RCC 7860 (cell line): Measurements from ENCODE around the gene ARHGEF25.
"Not testable (repeated sequence)": the region's sequence is repeated elsewhere in the genome, so short reads cannot be mapped to it uniquely, and the experiment has no call there.

ENCODE experiments used
- DNase-seq: peaks from one replicate; pipeline ENCODE4 v3.0.0-alpha.2; 2015; ENCODE audit warnings: low spot score
- FAIRE-seq: peaks from 2 replicates; lab custom pipeline; 2012; peaks lifted over from hg19 to GRCh38; lab: Jason Lieb, UNC

Gene ARHGEF25

DNA sequence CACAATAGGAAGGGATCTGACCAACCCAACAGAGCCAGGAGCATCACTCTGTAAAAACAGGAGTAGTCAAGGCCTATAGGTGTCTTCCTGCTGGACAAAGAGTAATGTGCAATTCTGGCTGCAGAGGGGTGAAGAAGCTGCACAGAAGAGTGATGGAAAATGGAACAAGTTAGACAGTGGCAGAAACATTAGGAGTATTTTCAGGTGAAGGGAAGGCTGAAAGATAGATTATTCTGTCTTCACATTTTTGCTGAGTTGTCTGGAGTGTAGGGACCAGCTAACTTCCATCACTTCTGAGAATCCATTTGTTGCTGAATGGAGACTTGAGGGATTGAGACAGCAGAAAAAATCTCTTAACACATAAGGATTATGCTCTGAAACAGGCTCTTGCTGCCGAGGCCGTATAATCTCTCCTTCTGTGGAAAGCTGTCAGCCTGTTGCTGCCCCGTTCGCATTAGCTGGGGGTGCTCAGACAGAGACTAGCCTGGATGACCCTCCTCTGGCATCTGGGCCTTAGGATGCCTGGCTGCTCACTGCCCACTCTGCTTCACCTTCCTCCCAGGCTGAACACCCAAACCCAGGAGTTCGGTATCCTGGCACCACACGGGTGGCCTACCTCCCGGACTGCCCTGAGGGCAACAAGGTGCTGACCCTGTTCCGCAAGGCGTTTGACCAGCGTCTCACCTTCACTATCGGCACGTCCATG, 3.1 kb upstream of the ARHGEF25 start:
- no peak for DNase-seq
- FAIRE-seq = no peak

- FAIRE-seq (no peak), DNase-seq (no peak)
These were observed 2.0 kb upstream of the ARHGEF25 start for GRCh38 chr12:57609101-57609780.

DNA sequence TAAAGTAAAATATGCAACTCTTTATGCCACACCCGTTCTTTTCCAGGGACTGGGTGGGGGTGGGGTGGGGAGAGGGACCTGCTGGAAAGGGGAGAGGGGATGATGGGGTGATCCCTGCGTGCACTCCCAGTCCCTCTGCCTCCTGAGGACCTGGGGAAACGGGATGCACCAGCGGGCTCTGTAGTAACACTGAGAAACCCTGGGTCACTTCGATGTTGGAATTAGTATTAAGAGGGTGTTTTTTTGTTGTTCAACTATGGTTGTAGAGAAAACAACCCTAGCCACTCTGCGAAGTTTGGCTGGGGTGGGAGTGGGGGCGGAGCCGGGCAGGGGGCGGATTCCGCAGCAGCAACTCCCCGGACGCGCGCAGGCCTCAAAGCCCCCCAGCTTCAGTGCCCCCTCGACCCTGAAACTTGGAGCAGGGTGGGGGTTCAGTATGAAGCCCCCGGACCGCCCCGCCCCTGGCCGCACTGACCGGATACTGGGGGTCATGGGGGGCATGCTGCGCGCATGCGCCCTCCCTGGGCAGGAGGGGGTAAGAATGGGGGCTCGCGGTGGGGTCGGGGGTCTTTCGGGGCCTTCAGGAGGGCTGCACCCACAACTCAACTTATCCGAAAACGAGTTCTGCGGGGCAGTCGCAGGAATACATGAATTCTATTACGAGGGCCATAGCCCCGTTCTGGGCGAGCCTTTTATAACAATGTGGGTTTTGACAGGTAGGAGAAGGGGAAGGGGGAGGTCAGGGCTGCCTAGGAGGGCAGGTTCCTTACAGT, 1.3 kb upstream of the ARHGEF25 start:
- DNase-seq (no peak), FAIRE-seq (no peak)

GRCh38 chr12:57610554-57611107, 604 bp upstream of the ARHGEF25 start:
- FAIRE-seq (no peak), DNase-seq (no peak)

DNA sequence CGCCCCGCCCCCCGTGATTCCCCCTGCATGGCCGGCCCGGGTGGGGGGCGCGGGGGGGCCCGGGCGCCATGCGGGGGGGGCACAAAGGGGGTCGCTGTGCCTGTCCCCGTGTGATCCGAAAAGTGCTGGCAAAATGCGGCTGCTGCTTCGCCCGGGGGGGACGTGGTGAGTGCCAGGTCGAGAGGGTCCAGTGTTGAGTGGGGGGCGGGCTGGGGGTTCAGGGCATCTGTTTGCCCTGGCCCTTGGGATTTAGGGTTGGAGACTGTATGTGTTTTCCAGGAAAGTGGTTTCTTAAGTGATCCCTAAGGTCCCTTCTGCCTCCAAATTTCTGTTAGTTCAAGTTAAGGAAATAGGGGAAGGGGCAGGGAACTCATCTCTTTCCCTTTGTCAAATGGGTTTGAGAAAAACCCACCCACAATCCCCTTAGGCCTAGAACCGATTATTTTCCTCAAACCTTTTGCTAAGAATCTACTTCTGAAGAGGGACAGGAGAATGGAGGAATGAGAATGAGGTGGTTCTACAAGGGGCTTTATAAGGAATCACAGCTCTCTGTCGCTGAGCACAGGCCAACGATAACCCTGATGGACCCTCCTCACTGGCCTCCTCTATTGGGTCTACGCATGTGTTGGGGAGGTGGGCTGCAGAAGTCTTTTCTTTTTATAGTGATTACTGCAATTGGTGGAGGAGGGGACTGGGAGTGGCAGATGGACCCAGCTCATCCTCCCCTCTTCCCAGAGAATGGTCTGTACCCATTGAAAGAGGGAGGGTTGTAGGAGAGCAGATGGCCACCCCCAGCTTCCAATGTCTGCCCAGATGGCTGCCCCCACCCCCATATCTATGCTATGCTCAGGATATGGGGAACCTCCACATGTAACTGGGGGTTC, 834 bp downstream of the ARHGEF25 start:
- FAIRE-seq = no peak
- no peak for DNase-seq

DNA sequence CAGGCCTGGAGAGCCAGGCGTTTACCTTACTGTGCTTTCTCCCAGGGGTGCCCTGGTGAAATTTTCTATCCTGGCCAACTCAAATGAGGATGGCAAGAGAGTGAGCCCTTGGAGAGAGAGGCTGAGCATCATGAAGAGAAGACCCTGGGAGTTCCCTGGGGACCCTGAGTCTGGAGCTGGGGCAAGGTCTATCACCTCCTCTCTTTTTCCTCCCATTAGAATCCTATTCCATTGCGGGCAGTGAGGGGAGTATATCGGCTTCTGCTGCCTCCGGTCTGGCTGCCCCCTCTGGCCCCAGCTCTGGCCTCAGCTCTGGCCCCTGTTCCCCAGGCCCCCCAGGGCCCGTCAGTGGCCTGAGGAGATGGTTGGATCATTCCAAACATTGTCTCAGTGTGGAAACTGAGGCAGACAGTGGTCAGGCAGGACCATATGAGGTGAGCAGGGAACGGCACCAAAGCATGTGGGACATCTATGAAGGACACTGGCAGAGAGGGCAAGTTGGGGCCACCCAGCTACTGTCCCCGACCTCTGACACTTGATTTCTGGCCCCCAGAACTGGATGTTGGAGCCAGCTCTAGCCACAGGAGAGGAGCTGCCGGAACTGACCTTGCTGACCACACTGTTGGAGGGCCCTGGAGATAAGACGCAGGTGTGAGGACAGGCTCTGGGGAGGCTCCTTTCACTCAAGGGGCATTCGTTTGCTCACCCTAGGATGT, 1.6 kb downstream of the ARHGEF25 start:
- no peak for FAIRE-seq

DNA sequence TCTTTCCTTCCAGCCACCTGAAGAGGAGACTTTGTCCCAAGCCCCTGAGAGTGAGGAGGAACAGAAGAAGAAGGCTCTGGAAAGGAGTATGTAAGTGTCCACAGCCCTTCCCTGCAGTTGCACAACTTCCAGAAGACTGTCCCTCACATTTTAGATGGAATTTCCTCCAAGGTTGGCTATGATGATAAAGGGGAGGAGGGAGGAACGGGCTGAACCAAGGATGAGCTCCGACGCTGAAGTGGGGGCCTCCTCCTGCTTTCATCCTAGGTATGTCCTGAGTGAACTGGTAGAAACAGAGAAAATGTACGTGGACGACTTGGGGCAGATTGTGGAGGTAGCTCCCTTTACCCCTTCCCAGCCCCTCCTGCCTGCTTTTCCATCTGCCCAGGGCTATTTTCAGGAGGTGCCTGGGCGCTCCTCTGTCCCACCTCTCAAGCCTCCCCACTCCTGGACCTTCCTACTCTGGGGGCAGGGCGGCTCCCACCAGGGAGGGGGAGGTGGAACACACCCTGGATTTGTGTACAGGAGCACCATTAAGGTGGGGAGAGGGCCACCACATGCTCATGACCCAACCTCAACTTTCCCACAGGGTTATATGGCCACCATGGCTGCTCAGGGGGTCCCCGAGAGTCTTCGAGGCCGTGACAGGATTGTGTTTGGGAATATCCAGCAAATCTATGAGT, 2.3 kb downstream of the ARHGEF25 start:
- no peak for DNase-seq
- no peak for FAIRE-seq

More for the DNA sequence above, 1.6 kb downstream of the ARHGEF25 start:
- DNase-seq = no peak

DNA sequence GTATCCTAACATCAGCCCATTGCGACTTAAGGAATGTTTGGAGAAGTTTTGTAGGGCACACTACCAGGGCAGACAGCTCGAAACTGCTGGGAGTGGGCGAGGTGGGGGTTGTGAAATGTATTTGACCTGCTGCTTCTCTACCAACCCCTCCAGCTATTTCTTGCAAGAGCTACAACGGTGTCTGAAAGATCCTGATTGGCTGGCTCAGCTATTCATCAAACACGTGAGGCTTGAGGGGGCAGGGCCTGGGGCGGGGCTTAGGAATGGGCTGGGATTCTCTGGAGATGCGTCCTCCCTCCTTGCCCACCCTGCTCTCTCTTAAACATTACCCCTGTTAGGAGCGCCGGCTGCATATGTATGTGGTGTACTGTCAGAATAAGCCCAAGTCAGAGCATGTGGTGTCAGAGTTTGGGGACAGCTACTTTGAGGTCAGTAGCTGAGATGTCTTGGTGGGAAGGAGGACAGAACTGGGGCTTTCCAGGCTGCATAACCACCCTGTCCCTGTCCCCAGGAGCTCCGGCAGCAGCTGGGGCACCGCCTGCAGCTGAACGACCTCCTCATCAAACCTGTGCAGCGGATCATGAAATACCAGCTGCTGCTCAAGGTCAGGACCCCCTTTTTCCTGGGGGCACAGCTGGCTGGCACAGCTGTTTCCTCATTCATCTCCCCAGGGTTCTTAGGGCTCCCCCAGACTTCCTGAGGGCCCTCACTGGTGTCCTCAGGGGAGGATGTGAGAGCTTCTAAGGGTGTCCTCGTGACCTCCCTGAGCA, 3.1 kb downstream of the ARHGEF25 start:
- no peak for FAIRE-seq
- DNase-seq = no peak

DNA sequence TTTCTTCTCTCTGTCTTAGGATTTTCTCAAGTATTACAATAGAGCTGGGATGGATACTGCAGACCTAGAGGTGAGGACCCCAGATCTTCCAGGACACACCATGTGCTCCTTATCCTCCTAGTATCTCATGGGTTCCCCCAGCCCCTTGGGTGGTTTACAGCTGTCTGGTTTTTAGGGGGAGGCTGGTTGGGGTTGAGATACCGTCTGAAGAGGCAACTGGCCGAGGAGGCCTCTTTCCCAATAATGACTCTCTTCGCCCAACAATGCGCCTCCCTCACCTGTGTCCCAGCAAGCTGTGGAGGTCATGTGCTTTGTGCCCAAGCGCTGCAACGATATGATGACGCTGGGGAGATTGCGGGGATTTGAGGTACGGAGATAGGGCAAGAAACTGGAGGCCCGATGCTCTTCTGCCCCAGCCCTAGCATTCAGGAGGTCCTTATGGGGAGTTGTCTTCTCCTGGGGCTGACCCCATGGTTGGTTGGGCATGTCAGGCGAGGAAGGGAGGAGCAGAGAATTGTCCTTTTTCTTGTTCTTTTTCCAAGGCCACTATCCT, 3.8 kb downstream of the ARHGEF25 start:
- FAIRE-seq (no peak), DNase-seq (no peak)

- DNase-seq (no peak), FAIRE-seq (no peak)
These were observed 4.4 kb downstream of the ARHGEF25 start for GRCh38 chr12:57615637-57616036.

DNA sequence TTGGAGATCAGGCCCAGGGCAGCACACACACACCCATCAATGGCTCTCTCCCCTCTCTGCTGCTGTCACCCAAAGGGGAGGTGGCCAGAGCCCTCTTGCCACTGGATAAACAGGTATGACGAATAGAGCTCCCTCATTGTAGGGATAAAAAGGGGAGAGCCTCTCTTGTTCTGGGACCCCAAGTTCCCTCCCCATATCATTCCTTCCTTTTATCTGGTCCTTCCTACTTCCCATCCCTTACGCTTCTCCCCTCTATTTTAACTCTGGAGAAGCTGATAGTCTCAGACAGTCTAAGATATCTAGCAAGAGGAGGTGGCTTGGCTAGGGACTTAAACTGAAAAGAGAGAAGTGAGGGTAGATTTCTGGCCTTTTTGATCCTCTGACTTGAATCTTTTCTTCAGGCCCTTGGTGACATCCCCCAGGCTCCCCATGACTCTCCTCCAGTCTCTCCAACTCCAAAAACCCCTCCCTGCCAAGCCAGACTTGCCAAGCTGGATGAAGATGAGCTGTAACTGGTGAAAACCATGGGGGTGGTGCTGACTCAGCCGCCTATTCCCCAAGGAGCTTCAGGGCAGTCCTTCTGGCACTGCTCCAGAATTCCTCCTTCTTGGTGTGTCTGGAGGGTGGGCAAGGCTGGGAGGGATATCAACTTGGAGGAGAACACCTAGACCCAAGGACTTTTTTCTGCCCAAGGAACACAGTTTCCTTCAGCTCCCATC, 5.3 kb downstream of the ARHGEF25 start:
- DNase-seq = no peak
- no peak for FAIRE-seq

DNA sequence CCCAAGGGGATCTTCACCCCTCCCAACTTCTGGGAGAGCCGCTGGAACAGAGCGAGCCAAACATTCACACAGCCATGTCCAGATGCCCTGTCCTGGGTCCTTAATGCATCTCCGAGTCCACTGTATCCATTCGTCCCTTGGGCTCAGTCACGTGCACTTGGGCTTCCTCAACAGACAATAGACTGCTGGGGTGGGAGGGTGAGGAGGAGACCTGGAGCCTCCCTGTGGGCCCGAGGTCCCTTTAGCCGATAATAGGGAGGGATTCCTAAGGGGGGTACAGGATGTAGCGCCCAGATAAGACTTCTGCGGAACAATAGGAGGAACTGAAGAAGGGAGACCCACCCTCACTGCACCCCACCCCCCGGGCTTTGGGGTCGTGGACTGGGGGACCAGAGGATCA, 6.7 kb downstream of the ARHGEF25 start:
- DNase-seq (no peak), FAIRE-seq (no peak)

DNA sequence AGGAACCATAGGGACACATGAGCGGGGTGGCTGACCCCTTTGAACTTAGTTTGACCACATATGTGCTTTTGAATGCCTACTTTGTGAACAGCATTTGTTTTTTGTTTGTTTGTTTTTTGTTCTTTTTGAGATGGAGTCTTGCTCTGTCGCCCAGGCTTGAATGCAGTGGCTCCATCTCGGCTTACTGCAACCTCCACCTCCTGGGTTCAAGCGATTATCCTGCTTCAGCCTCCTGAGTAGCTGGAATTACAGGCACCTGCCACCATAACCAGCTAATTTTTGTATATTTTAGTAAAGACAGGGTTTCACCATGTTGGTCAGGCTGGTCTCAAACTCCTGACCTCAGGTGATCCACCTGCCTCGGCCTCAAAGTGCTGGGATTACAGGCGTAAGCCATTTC, 7.2 kb downstream of the ARHGEF25 start:
- not testable (repeated sequence) for FAIRE-seq, DNase-seq

DNA sequence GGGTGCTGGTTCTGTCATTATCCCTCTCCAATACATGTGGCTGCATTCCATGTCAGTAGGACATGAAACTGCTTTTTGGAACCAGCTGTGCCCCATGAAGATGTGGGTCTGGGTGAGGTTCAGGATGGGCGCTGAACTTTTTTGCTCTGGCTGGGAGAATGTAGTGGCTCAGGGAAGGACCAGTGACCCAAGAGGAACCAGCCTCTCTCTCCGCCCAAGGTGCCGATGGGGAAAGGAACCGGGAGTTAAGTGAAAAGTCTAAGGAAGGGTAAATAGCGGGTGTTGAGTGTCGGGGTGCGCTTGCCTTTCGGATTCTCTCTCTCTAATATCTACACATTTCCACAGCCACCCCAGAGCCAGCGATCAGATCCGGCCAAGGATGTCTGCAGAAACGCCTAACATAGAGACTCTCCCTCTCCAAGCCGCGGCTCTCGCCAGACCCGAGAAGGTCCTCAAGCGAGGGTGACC, 7.8 kb downstream of the ARHGEF25 start:
- DNase-seq = no peak
- no peak for FAIRE-seq

GRCh38 chr12:57619434-57620244, 8.4 kb downstream of the ARHGEF25 start:
- no peak for FAIRE-seq
- DNase-seq = no peak

DNA sequence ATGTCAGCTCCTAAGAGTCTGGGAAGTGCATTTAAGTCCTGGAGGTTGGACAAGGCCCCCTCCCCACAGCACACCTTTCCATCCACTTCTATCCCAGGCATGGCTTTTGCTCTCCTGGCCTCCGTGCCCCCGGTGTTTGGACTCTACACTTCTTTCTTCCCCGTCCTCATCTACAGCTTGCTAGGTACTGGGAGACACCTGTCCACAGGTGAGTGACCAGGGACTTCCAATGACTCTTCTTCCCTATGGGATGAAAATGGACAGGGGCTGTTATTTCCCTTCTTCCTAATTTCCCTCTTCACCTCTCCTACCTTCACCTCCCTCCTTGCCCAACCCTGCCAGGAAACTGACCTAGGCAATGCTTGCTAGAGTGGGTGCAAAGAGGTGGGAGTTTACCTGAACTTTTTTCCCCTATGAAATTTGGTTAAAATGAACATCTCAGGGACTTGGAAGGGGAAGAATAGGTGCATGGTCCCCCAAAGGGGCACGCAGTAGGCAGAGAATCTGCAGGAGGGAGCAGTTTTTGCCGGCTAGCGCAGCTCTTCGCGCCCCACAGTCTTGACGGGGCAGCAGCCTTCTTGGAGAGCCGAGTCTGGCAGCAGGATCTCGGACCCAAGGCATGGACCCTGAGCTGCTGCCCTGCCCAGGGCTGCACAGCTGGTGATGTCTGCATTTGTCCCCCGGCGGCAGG, 9.2 kb downstream of the ARHGEF25 start:
- FAIRE-seq (no peak), DNase-seq (no peak)
